Measurements from ENCODE around the gene SPHK2. TPM values are rescaled to one million over a fixed set of nuclear protein-coding genes. Genes with fewer than 3 reads are reported as not detected.
"Not testable (repeated sequence)": the region's sequence is repeated elsewhere in the genome, so short reads cannot be mapped to it uniquely, and the experiment has no call there.

Gene SPHK2
- total RNA-seq, 4 donors from 2014 or later: 41.8 to 185 (median 68.7) TPM

DNA sequence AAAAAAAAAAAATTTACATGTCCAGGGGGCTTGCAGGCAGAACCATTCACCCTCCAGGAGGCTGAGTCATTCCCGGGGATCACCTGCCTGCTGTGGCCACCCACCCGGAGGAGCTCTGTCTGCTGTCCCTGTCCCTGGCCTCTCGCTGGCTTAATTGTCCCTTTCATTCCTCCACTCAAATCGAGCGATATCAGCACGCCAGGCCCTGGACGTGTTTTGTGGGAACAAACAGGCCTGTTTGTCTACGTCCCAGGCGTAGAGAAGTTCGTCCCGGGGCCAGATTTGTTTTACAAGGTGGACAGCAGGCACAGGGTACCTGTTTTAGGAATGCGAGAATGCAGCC lies 46.2 kb upstream of the SPHK2 start:
- H3K27me3 ChIP-seq: peaks cover 4% of the 10 kb centered on the region
- H3K36me3 ChIP-seq: no peaks in the 10 kb centered on the region
- in situ Hi-C loops (cut with MboI; ENCODE audit: low pct_ligation_motif_present in 1 of 4, low pct_unique_long_range_greater_than_20kb in 1 of 4, low sequenced_read_pairs in 3 of 4) (no loop called here), intact Hi-C loops (cut with DNase I; ENCODE audit: low total_unique reads) (no loop called here)
- no peak overlapping the region for H3K27ac ChIP-seq
- no peaks in the 10 kb centered on the region for H3K9me3 ChIP-seq
- no peak for DNase-seq
- TF ChIP-seq, protein P1, sequence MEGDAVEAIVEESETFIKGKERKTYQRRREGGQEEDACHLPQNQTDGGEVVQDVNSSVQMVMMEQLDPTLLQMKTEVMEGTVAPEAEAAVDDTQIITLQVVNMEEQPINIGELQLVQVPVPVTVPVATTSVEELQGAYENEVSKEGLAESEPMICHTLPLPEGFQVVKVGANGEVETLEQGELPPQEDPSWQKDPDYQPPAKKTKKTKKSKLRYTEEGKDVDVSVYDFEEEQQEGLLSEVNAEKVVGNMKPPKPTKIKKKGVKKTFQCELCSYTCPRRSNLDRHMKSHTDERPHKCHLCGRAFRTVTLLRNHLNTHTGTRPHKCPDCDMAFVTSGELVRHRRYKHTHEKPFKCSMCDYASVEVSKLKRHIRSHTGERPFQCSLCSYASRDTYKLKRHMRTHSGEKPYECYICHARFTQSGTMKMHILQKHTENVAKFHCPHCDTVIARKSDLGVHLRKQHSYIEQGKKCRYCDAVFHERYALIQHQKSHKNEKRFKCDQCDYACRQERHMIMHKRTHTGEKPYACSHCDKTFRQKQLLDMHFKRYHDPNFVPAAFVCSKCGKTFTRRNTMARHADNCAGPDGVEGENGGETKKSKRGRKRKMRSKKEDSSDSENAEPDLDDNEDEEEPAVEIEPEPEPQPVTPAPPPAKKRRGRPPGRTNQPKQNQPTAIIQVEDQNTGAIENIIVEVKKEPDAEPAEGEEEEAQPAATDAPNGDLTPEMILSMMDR (IDR thresholded peaks at IDR 0.05): no peak
- TF ChIP-seq EP300 (IDR thresholded peaks at IDR 0.05; ENCODE audit: low read depth) (no peak), POLR2AphosphoS5 (IDR thresholded peaks at IDR 0.05) (no peak), POLR2A (IDR thresholded peaks at IDR 0.05) (no peak)
- peaks cover 0 to 7% (median 4%) of the 10 kb centered on the region in 4 donors for H3K4me1 ChIP-seq
- no peak overlapping the region for H3K4me3 ChIP-seq
- WGBS, 2 donors (ENCODE audit: low coverage in 1 of 2): 79 to 80% methylated on average over 2 to 12 of the region's 12 CpGs

DNA sequence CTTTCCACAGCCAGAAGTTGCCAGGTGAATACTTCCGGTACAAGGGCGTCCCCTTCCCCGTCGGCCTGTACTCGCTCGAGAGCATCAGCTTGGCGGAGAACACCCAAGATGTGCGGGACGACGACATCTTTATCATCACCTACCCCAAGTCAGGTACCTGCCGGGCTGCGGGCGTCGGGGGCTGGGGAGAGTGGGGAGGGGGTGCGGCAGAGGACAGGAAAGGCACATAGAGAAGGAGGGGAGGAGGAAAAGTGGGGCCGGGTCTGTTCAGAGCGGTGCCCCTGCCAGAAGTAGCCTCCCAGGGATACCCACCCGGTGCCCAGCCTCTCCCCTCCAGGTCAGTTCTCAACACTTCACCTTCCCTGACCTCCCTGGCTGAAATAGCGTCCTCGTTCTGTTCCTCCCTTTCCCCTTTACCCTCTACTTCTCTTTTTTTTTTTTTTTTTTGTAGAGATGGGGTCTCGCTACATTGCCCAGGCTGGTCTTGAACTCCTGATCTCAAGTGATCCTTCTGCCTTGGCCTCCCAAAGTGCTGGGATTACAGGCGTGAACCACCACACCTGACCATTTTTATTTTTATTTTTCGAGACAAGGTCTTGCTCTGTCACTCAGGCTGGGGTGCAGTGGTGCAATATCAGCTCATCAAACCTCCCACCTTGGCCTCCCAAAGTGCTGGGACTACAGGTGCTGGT lies 43.2 kb upstream of the SPHK2 start:
- peaks cover 5% of the 10 kb centered on the region for H3K27me3 ChIP-seq
- no peaks in the 10 kb centered on the region for H3K9me3 ChIP-seq
- no peak for DNase-seq
- no peak overlapping the region for H3K27ac ChIP-seq
- in situ Hi-C loops (cut with MboI; ENCODE audit: low pct_ligation_motif_present in 1 of 4, low pct_unique_long_range_greater_than_20kb in 1 of 4, low sequenced_read_pairs in 3 of 4) (loop anchor here in 2 of 4 donors (25.0 kb wide), 2 partner anchors 264 to 314 kb away; partner anchors contain the start of genes CARD8 (in 1 of the 2) and ZNF114 (in 1 of the 2)), intact Hi-C loops (cut with DNase I; ENCODE audit: low total_unique reads) (no loop called here)
- TF ChIP-seq, protein P1 (IDR thresholded peaks at IDR 0.05): no peak
- TF ChIP-seq EP300 (IDR thresholded peaks at IDR 0.05; ENCODE audit: low read depth): no peak
- TF ChIP-seq POLR2AphosphoS5 (IDR thresholded peaks at IDR 0.05): no peak
- TF ChIP-seq POLR2A (IDR thresholded peaks at IDR 0.05): no peak
- H3K4me3 ChIP-seq: no peak overlapping the region
- no peaks in the 10 kb centered on the region for H3K36me3 ChIP-seq
- WGBS, 2 donors (ENCODE audit: low coverage in 1 of 2): 70 to 81% methylated on average over 3 to 23 of the region's 23 CpGs
- peaks cover 0 to 3% (median 1%) of the 10 kb centered on the region in 4 donors for H3K4me1 ChIP-seq

DNA sequence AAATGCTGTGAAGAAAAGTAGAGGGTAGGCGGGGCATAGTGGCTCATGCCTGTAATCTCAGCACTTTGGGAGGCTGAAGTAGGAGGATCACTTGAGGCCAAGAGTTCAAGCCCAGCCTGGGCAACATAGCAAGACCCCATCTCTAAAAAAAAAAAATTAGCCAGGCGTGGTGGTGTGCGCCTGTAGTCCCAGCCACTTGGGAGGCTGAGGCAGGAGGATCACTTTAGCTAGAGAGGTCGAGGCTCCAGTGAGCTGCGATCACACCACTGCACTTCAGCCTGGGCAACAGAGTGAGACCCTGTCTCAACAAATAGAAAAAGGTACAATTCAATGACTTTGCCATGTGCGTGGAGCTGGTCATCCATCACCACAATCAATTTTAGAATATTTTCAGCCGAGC lies 41.4 kb upstream of the SPHK2 start:
- in situ Hi-C loops (cut with MboI; ENCODE audit: low pct_ligation_motif_present in 1 of 4, low pct_unique_long_range_greater_than_20kb in 1 of 4, low sequenced_read_pairs in 3 of 4): loop anchor here in 2 of 4 donors (25.0 kb wide), 2 partner anchors 266 to 316 kb away; partner anchors contain the start of genes CARD8 (in 1 of the 2) and ZNF114 (in 1 of the 2)
- intact Hi-C loops (cut with DNase I; ENCODE audit: low total_unique reads): not testable (repeated sequence)
- WGBS, 2 donors (ENCODE audit: low coverage in 1 of 2): 85 to 90% methylated on average over 6 to 7 of the region's 7 CpGs

DNA sequence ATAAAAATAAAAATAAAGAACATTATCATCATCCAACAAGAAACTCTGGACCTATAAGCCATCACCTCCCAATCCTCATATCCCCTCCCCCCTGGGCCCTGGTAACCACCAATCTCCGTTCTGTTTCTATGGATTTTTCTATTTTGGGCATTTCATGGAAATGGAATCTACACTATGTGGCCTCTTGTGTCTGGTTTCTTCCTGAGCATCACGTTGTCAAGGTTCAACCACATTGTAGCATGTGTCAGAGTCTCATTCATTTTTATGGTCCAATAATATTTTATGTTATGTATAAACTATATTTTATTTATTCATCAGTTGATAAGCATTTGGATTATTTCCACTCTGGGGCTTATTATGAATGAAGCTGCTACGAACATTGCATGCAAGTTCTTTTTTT lies 40.4 kb upstream of the SPHK2 start:
- TF ChIP-seq EP300 (IDR thresholded peaks at IDR 0.05; ENCODE audit: low read depth) (no peak), POLR2AphosphoS5 (IDR thresholded peaks at IDR 0.05) (no peak), POLR2A (IDR thresholded peaks at IDR 0.05) (no peak)
- TF ChIP-seq, protein P1 (IDR thresholded peaks at IDR 0.05): no peak
- Histone ChIP-seq H3K4me3 (no peak overlapping the region), H3K27me3 (peaks cover 5% of the 10 kb centered on the region), H3K4me1 (peaks cover 0 to 3% (median 1%) of the 10 kb centered on the region in 4 donors), H3K9me3 (no peaks in the 10 kb centered on the region), H3K36me3 (no peaks in the 10 kb centered on the region), H3K27ac (no peak overlapping the region)
- in situ Hi-C loops (cut with MboI; ENCODE audit: low pct_ligation_motif_present in 1 of 4, low pct_unique_long_range_greater_than_20kb in 1 of 4, low sequenced_read_pairs in 3 of 4) (loop anchor here in 2 of 4 donors (25.0 kb wide), 2 partner anchors 267 to 317 kb away; partner anchors contain the start of genes CARD8 (in 1 of the 2) and ZNF114 (in 1 of the 2)), intact Hi-C loops (cut with DNase I; ENCODE audit: low total_unique reads) (no loop called here)
- WGBS, 2 donors (ENCODE audit: low coverage in 1 of 2): 30 to 33% methylated on average over 3 of the region's 3 CpGs
- DNase-seq: no peak

More for the DNA sequence above, 41.4 kb upstream of the SPHK2 start:
- H3K9me3 ChIP-seq, H3K4me3 ChIP-seq, H3K27ac ChIP-seq, H3K36me3 ChIP-seq, DNase-seq, H3K27me3 ChIP-seq, H3K4me1 ChIP-seq: not testable (repeated sequence)

Measured in transverse colon (tissue), 4 donors.